C4-2B (cell line): ENCODE data around the gene NABP2.

Experiments
- H3K27ac ChIP-seq: fragments of 450-650 bp; 2 replicates; pipeline ENCODE4 v1.5.1; 2017
- ZFX ChIP-seq: fragments of 450-650 bp; IDR thresholded peaks from 2 replicates; pipeline ENCODE4 v1.6.1; 2017
- TF ChIP-seq, protein P1 (sequence below): fragments of 450-650 bp; conservative IDR thresholded peaks from 2 replicates; pipeline ENCODE4 v1.5.1; 2017; ENCODE audit warnings: mild to moderate bottlenecking

The NABP2 gene

DNA sequence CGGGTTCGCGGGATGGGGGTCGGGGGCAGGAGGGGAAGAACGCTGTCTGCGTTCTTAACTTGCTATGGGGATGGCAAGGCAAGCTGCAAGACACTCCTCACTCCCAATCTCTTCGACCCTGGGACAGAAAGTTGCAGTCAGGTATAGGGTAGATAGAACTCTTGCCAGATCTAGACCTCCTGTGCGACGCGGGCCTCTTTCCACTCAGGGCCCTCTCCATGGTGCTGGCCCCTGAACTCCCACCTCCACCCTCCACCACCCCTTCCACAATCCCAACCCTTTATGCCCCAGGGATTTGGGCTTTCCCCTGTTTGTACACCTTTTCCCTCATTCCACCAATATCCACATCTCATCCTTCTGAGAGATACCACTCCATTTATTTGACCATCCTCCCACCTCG is 812 bp downstream of the NABP2 start:
- no peak for TF ChIP-seq ZFX
- TF ChIP-seq, protein P1, sequence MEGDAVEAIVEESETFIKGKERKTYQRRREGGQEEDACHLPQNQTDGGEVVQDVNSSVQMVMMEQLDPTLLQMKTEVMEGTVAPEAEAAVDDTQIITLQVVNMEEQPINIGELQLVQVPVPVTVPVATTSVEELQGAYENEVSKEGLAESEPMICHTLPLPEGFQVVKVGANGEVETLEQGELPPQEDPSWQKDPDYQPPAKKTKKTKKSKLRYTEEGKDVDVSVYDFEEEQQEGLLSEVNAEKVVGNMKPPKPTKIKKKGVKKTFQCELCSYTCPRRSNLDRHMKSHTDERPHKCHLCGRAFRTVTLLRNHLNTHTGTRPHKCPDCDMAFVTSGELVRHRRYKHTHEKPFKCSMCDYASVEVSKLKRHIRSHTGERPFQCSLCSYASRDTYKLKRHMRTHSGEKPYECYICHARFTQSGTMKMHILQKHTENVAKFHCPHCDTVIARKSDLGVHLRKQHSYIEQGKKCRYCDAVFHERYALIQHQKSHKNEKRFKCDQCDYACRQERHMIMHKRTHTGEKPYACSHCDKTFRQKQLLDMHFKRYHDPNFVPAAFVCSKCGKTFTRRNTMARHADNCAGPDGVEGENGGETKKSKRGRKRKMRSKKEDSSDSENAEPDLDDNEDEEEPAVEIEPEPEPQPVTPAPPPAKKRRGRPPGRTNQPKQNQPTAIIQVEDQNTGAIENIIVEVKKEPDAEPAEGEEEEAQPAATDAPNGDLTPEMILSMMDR: no peak
- peak overlapping the region; percentile 93 for H3K27ac ChIP-seq

DNA sequence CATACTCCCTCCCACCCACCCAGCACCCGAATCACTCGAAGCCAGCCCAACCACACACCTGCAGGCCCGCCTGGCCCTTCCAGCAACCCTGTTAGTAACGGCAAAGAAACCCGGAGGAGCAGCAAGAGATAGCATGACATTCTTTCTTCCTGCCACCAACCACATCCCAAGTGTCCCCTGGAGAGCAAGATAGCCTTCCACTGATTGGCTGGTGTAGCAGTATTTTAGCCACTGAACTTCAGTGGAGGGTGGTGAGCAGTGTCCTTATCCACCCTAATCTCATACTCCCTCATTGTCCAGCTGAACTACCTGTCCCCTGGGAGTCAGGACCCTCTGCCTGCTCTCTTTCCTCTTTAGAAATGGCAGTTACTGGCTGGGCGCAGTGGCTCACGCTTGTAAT is 4.9 kb downstream of the NABP2 start:
- no peak for TF ChIP-seq ZFX
- TF ChIP-seq, protein P1: no peak
- no peak overlapping the region for H3K27ac ChIP-seq

DNA sequence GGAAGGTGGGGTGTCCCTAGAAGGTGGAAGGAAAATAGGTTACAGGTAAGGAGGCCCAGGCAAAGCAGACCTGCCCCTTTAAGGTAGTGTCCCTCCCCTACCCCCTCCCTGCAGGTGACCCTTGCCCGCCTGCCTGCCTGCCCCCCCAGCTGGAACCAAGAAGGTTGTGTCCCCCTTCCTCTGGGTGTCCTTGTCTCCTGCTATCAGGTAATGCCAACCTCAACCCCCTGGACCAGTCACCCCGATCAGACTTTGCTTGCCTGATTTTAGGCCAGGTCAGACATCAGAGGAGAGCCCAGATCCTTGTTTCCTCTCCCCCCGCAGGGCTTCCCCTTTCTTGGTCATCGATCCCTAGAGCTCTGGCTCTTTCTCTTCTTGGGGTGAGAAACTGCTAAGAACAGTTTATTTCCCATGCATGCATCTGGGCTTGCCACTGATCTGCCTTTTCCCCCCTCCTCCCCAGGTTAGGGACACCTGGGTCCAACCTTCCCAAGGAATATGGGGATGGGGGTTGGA is 5.8 kb downstream of the NABP2 start, which contains the start of gene SLC39A5:
SLC39A5 (plus strand) TSS at position 136 of the 516 bp plus-strand sequence. CDS start 1,224 bp downstream, outside the sequence.
- no peak within 1 kb of the TSS for H3K27ac ChIP-seq
- TF ChIP-seq, protein P1: no peak
- TF ChIP-seq ZFX: no peak

DNA sequence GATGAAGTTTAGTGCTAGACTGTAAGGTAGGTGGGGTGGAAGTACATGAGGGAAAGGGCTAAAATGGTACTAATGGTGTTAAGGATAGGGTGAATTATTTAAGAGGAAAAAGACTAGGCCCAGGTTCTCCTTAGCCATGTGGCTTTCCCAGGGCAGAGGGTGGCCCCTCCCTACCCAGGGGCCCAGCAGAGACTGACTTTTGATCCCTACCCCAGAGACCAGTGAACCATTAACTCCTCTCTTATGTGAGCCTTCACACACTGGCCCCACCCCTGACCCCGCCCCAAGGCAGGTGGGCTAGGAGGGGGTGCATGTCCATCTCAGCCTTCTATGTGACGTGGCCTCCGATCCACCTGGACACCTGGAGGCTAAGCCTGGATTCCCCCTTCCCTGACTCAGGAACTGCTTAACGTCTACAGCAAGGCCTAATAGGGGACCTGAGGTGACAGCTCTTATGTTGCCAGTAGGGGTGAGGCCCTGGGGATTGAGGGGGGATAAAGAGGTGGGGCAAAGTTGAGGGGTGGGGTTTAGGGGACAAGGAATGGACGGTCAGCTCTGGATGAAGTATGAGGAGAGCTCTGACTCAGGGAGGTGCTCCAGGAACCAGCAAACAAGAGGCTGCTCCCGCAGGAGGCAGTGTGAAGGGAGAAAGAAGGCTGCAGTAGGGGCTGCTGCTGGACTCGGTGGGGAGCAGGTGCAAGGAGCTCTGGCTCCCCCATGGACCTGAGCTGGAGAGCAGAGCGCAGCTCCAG is 6.5 kb downstream of the NABP2 start:
- TF ChIP-seq, protein P1: no peak
- TF ChIP-seq ZFX: no peak

DNA sequence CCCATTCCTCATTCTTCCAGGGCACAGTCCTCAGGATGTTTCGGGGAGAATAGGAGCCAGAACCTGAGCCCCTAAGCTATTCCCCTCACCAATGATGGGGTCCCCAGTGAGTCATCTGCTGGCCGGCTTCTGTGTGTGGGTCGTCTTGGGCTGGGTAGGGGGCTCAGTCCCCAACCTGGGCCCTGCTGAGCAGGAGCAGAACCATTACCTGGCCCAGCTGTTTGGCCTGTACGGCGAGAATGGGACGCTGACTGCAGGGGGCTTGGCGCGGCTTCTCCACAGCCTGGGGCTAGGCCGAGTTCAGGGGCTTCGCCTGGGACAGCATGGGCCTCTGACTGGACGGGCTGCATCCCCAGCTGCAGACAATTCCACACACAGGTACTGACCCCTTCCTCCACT is 7.0 kb downstream of the NABP2 start:
- H3K27ac ChIP-seq: no peak overlapping the region
- TF ChIP-seq, protein P1: no peak
- no peak for TF ChIP-seq ZFX

More for the DNA sequence above, 6.5 kb downstream of the NABP2 start:
- no peak overlapping the region for H3K27ac ChIP-seq

DNA sequence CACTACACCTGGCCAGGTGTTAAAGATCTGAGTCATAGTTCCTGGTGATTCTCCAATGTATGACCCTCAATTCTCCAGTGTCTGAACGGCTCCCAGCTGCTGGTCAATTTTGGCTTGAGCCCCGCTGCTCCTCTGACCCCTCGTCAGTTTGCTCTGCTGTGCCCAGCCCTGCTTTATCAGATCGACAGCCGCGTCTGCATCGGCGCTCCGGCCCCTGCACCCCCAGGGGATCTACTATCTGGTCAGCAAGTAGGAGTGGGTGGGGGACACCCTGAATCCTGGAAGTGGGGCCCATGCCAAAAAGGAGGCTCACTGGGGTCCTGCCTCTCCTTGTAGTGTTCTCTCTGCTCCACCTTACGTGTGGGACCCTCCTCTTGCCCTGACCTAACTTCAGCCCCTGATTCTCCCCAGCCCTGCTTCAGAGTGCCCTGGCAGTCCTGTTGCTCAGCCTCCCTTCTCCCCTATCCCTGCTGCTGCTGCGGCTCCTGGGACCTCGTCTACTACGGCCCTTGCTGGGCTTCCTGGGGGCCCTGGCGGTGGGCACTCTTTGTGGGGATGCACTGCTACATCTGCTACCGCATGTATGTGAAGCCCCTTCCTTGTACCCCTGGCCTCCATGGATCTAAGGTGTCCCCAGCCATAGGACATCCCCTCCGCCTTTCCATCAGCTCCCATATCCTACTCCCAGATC is 10.7 kb downstream of the NABP2 start:
- TF ChIP-seq, protein P1: no peak
- TF ChIP-seq ZFX: no peak
- H3K27ac ChIP-seq: no peak overlapping the region

DNA sequence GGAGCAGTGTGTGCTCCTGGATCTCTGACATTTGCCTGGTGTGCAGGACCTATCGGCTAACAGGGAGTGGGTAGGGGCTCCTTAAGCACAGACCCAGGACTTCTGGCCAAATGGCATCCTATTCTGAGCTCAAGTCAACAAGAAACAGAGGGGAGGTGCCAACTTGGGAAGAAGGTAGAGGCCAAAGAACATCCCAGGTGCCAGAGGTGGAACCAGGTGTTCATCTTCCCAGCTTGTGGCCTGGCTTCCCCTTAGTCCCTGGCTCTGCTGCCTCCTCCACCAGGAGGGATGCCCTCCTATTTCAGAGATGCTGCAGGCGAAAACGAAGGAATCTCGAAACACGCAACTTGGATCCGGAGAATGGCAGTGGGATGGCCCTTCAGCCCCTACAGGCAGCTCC is 11.9 kb downstream of the NABP2 start:
- no peak overlapping the region for H3K27ac ChIP-seq
- TF ChIP-seq, protein P1: no peak
